HG03571 (cell line): Measurements from ENCODE around the gene C15orf40.
"Not testable (repeated sequence)": the region's sequence is repeated elsewhere in the genome, so short reads cannot be mapped to it uniquely, and the experiment has no call there.

ENCODE experiments used
- ATAC-seq: cut with Tn5 transposase; IDR thresholded peaks from one replicate; pipeline ENCODE4 v1.9.1; 2021; ENCODE audit not compliant: unreplicated experiment

C15orf40 gene

DNA sequence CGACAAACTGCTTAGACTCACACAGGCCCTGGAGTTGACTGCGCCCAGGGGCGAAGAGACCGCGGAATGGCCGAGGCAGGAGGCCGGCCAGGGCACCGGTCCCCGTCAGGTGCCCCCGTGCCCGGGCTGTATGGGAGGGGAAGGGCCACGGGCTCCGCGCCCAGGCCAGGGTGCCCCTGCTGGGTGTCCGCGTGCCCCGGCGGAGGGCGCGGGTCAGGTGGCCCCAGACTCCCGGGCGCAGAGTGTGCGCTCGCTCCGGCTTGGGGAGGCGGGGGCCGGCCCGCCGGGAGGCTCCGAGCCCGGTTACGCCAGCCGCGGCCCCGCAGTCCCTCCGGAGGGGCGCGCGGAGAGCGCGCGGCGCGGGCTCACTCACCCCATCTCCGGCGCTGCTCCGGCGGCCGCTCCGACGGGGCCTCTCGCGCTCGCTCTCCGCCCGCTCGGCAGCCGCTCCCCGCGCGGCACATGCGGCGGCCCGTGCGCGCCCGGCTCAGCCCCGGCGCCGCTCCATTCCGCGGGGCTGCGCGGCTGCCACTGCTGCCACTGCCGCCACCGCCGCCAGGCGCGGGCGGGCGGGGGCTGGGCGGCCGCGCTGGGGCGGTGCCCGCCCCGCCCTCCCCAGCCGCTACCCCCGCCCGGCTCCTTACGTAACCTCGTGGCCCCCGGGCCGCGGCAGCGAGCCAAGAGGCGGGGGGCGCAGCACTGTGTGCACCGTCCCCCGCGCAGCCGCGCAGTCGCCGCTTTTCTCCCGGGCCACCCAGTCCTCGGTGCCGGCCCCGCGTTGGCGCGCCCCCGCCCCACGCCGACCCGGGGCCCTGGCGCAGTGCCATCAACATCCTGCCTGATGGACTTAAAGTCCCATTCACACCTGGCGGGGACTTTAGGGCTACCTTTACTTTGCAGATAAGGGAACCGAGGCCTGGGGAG, 59.0 kb downstream of the C15orf40 start, which contains the start of gene HOMER2:
HOMER2 (minus strand) TSS at position 563 of the 924 bp plus-strand sequence; CDS start at position 378, 185 bp downstream.
- no peak for ATAC-seq

DNA sequence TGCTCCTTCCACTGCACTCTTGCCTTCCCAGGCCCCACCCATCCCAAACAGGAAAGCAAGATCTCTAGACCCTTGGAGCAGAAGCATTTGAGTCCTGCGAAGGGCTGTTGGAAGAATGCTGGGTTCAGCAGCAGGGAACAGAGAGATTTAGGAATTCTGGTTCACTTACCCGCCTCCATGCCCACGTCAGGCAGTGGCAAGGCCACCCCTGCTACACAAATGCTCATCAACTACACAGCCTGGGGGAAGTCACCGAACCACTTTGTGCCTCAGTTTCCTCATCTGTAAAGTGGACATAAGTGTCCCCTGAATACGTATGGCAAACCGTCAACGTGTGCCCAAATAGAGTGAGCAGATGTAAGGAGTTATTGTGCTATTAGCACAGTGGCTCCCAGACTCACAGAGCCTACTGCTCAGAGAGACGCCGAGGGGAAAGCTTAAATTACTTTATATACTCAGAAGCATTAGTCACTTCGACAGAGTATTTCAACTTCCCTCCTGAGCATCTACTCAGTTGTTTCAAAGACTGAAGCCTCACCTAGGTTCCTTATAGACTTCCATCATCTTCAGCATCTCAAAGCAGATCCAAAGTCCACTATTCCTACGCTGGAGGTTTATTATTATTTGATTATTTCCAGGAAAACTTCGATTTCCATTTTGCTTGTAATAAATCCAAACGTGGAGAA, 59.8 kb downstream of the C15orf40 start:
- ATAC-seq, result no peak

DNA sequence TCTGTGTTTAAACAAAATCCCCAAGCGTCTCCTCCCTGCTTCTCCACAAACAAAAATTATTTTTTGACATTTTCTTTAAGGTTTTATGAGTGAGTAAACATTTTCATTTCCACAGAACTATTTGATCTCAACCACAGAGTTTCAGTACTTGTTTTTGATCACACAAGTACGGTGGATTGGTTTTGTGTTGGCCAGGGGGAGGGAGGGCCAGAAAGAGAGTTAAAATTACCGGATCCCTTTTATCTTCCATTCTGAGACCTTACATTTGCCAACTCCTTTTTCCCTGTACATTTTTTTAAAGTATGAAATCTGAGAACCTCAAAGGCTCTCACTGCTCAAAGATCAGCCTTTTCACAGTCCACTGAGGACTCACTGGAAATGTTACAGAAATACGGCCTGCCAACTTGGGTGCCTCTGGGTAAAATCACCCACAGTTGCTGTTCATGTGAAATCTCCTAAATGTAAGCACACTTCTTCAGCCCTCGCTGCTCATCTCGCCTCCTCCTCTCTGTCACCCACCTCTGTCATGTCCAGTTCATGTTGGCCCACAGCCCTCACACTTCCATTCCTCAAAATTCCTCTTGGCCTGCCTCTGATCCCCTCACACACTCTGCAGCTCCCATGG, 60.6 kb downstream of the C15orf40 start:
- ATAC-seq, result peak; percentile 59

DNA sequence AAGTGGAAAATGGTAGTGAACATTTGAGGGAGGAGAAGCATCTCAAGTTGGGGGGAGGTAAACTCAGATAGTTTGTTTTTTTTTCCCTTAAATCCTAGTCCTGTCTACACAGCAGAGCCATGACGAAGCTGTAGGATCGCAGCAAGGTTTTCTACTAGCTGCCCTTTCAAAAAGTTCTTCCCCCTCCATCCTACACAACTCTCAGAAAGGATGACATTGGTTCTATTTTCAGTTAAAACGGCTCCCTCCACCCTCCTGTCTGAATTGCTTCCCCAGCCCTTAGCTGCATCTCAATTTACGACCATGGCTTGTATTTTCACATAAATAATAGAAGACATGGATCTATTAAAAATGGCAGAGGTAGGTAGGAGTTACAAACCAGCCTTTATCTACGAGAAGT, 61.1 kb downstream of the C15orf40 start:
- ATAC-seq, result no peak

DNA sequence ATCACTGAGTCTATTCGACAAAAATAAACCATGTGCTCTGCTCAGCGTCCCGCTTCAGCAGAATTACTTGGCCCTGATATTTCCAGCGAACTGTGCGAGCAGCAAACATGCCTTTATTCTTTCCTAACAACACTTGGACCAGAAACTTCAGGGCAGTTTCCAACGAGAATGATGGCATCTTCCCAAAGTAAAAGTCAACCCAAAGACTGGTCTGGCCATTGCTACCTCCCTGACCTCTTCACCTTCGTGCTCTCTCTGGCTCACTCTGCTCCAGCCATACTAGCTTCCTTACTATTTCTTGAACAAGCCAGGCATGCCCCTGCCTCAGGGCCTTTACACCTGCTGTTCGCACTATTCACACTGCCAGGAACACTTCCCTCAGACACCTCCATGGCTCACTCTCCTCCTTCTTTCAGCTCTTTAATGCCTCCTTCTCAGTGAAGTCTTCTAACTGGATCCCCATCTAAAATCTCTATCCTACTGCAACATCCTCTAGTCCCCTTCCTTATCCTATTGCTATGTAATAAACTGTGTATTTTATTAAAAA, 65.2 kb downstream of the C15orf40 start:
- no peak for ATAC-seq

DNA sequence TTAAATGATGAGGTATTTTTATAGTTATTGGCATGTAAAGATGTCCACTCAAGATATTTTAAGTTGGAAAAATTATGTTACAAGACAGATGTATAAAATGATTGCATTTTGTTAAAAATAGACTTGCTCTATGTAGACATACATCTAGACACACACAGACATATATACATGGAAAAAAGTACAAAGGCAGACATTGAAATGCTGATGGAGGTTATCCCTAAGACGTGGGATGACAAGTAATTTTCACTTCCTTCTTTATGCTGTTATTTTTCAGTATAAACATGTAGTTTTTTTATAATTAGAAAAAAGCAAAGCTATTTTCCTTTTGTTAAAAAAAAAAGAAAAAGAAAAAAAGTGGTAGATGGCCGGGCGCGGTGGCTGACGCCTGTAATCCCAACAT, 66.1 kb downstream of the C15orf40 start:
- ATAC-seq, result no peak

DNA sequence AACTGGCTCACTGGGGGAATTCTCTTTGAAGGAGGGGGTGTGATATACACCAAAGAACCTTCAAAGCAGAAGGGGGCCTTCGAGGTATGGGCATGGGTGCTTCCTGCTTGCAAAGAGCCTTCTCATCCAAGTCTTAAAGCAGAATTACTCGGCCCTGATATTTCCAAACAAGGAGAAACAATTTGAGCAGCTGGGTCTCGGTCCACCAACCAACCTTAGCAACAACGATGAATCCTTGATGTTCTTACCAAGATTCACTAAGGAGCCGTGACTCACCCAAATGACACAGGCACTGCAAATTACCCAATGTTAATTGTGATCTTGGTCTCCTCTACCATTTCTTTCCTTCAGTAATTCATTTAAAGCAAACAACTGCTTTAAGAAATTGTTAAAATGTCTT, 66.6 kb downstream of the C15orf40 start:
- no peak for ATAC-seq

DNA sequence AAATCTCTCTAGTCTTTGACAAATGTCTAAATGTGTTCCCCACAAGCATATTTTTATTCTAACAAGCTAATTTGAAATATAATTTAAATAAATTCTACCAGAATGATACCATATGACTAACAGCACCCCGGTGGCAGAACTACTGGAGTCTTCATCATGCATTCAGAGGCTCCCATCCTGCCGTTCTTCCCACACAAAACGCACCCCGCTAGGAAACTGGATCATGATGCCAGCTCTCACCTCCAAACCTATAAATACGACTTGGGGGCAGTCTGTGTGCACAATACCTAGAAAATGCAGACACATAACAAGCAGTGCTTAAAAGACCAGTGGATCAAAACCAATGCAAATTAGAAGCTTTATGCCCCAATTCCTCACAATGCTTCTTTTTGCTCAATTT, 67.4 kb downstream of the C15orf40 start:
- no peak for ATAC-seq

DNA sequence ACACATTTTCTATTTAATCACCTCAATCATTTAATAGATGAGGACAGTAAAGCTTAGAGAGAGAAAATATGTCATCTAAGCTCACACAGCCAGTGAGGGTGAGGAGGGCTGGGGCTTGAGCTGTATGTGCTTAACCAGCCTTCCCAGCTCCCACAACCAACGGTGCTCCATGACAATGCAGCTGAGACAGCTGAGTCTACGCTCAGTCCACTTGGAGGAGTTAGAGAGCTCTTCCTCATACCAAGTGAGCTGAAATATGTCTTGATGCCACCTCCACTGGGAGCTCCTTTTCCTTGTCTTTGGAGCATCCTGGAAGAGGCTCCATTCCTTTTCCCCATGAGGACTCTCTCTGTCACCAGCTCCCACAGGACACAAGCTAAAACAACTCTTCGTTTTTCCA, 68.3 kb downstream of the C15orf40 start:
- no peak for ATAC-seq

DNA sequence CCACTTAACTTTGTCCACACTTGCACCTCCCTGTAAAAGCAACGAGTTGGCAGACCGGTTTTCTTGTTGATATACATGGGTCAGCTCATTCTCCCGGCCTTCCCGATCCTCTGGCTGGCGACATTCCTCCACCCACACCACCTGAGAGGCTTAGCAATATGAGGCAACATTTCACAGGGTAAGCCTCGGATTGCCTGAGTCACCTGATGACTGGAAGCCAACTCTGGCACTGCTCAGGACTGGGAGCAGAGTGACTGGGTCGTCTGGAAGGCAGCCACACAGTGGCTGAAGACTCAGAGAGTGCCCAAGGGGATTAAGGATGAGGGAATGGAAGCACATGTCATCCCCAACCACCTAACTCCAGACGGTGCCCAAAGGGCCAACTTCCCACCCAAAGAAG, 68.7 kb downstream of the C15orf40 start:
- no peak for ATAC-seq

DNA sequence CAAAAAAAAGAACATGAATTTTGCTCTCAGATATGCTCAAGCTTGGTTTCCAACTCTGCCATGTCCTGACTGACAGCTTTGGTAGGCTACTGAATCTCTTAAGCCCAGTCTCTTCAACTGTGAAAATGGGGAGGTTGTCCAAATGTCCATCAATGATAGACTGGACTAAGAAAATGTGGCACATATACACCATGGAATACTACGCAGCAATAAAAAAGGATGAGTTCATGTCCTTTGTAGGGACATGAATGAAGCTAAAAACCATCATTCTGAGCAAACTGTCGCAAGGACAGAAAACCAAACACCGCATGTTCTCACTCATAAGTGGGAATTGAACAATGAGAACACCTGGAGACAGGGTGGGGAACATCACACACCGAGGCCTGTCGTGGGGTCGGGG, 71.8 kb downstream of the C15orf40 start:
- ATAC-seq, result not testable (repeated sequence)
